Measurements from ENCODE around the gene ELL2.

GRCh38 chr5:95951916-95952315 is 9.7 kb downstream of the ELL2 start:
- TF ChIP-seq CTCF (IDR thresholded peaks at IDR 0.05; ENCODE audit: low read length) (no peak), EZH2phosphoT487 (IDR thresholded peaks at IDR 0.05; ENCODE audit: low read length) (no peak), EZH2 (optimal IDR thresholded peaks at IDR 0.05; ENCODE audit: low read depth, low read length) (no peak)
